Fibroblast of skin of back (primary cell): ENCODE measurements around the gene USP28.
"Not testable (repeated sequence)": the region's sequence is repeated elsewhere in the genome, so short reads cannot be mapped to it uniquely, and the experiment has no call there.

ENCODE experiments used
- DNase-seq: peaks from one replicate; pipeline ENCODE4 v3.0.0-alpha.2; 2013

USP28 gene

DNA sequence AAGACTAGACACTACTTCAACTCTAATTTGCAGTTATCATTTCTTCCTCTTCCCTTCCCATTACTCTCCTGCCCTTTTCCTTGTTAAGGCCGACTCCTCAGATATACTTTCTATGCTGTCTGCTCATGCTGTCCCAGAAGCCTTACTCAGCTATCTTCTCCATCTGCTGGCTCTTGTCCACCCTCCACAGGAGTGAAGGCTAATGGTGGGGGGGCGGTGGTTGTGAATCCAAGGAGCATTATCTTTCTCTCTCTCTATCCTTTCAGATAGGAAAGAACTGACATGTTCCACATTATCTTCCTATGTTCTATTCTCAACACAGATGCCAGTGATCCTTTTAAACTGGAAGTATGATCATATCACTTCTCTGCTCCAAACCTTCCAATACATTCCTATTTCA is 37.4 kb downstream of the USP28 start:
- no peak for DNase-seq

DNA sequence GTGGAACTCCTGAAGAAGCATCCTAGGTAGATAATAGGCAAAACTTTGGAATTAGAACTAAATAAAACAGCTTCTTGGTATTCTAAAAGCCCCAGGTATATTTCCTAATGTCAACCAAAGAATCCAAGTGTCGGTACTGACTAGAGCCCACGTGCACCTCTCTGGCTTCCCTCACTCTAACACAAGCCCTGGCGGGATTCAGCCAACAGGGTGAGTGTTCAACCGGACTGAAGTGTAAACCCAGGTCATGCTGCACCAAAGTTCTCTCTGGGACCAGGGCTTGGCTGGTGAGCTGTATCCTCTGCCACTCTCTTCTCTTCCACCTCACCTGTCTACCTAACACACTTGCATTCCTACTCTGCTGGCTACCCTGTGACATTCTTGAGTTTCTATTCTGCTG is 40.1 kb downstream of the USP28 start:
- DNase-seq, result no peak

DNA sequence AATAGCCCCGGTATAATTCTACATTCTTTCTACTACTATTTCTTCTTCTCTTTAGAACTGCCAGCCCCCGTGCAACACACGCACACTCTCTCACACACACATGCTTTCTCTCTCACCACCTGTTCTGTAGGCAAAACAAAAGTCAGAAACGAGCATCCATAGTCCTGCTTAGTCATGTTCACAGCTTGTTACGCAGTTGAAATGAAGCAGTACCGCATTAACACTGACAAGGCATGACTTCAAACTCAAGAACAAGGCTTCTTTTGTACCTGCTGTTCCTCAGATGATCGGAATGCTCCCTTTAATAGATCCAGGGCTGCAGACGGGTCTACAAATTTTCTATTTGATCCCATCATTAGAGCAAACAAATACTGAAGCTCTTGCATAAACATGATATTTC is 42.2 kb downstream of the USP28 start:
- DNase-seq, result no peak

DNA sequence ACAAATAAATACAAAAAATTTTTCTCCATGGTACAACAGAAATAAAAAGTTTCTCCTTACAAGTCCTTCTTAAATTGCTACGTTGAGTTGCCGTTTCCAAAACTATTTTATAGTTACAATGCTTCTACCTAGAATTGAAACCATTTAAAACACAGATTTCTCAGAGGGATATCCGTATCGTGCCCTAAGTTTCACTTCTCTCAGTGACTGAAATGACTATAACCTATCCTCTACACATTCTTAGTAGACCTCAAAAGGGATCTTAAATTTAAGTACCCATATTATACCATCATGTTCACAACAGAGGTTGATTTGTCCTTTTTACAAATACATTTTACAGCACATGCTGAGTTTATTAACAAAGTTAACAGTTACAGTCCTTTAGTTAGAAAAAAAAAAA is 44.1 kb downstream of the USP28 start:
- no peak for DNase-seq

DNA sequence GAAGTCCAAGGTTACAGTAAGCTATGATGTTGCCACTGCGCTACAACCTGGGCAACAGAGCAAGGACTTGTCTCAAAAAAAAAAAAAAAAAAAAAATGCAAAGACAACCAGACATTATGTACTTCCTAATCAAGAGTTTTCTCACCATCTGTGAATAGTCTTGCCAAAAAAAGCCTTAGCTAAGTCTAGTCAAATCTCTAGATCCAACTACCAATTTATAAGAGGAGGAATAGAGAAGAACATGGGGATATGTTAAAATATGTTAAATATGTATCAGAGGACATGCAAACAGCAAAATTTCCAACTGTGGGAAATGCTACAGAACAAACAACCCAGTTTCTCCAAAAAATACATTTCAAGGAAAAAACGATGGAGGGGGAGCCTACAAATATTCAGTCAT is 45.6 kb downstream of the USP28 start:
- no peak for DNase-seq

DNA sequence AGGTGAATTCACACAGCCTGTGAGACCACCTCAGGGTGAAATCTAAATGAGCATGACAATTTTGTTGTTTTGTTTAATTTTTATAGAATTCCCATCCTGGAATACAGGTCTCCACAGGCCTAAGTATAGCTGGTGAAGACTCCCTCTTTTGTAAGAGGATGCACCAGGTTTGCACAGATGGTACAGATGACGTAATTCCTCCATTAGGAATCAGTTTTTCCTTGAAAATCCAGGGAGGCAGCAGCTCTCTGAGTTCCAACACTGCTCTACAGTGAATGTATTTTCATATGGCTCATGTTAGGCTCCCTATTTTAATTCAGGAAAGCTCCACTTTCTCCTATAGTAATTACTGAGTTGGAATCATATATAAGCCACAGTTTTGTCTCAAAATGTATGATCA is 47.2 kb downstream of the USP28 start:
- DNase-seq, result no peak

DNA sequence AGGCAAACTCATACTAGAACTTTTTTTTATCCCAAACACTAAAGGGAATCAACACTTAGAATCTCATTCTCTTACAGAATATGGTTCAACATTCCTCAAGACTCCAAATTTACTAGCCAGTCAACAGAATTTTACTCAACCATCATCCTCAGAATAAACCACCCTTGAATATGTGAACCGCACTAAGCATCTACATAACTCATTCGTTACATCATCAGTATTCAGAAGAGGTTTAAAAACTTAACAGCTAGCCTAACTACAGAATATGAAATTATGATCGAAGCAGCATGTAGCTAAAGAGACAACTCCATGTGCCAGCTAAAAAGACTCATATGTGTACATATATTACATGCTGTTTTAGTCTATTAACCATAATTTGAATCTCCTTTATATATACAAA is 47.9 kb downstream of the USP28 start:
- DNase-seq, result no peak

DNA sequence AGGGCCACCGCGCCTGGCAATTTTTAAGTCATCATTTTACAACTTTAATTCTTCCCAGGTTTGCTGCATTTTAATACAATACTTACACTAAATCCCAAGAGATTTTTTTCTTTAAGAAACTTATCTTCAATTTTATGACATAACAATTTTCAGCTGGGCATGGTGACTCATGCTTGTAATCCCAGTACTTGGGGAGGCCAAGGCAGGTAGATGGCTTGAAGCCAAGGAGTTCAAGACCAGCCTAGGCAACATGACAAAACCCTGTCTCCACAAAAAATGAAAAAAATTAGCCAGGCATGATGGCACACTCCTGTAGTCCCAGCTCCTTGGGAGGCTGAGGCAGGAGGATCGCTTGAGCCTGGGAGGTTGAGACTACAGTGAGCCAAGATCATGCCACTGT is 56.9 kb downstream of the USP28 start:
- DNase-seq, result no peak

DNA sequence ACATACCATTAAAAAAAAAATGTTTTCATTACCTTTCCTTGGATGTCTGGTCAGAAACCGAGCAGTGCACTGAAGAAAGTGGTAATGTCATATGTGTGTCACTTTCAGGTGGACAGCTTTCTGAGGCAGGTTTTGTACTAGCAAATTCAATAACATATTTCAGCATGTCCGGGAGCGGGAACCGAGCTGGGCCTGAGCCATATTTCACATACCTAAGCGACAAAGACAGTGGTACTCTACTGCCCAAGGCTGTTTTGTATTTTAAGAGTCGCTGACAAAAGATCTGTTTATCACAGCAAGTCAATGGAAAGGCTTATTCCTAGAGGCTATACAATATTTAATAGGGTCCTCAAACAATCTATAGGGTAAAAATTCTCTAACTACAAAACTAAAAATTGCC is 57.7 kb downstream of the USP28 start:
- DNase-seq, result no peak

DNA sequence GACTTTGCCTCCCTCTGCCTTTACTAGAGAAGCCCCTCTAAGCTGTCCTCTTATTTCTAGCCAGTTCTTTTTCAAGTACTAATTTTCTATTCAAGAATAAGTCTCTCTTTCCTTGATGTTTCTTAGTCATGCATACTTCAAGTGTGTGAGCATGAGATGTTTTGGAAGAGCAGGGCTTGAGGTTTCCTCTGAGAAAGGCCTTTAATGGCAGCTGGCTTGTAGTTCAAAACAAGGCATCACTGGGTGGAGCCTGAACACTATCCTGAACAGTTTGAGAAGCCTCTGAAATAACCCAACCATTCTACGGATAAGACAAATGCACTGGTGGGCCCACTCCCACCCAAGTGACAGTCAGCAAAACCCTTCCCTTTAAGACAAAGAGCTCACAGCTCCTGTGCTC is 58.2 kb downstream of the USP28 start:
- no peak for DNase-seq

DNA sequence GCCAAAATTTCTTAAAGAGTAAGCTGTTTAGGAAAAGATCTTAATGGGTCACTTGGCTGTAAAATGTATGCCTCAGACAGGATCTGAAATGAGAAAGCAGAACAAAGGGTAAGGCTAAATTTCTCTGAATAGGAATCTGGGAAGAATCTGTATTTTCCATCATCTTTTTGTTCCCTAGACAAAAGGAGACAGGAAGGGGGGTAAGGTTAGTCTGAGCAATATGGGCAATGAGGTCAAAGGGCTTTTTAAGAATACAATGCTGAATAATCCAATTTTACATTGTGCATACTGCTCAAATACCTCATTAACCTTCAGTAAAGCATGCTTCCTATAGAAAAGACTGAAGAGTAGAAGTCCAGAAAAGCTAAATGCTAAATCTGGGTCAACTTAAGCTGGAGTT is 61.2 kb downstream of the USP28 start:
- DNase-seq, result no peak

DNA sequence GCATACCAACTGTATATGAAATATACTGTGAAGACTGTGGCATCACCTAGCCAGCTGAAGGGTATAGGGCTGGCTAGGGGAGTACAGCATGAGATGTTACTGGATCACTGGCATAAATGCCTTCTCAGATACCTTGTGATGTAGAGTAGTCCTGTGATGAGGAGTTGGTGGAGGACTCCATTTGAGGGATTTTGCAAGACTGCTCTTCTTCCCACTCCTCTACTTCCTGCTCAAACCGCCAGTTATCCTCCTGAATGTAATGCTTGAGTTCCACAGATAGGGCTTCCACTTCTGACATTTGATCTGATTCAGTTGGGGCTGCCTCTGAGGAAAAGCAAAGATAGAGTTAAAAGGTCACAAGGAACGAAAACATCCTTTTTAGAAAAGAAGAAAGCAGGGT is 66.4 kb downstream of the USP28 start:
- no peak for DNase-seq

DNA sequence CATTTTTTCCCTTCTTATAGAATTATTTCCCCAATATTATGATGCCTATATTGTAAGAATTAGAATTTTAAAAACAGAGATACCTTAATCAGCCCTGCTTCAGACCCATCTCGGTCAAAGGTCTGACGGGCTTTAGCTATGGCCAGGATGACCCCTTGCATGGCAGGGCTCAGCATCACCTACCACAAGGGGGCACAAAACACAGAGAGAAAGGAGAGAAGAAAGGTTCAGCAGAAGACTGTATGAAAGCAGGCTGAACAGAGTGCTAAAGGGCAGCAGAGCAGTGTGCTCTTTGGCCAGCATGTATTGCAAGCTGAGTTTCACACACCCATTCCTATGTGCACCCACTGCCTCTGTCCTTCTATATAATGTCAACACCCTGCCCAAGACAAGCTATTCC is 69.0 kb downstream of the USP28 start:
- DNase-seq, result peak; percentile 23

DNA sequence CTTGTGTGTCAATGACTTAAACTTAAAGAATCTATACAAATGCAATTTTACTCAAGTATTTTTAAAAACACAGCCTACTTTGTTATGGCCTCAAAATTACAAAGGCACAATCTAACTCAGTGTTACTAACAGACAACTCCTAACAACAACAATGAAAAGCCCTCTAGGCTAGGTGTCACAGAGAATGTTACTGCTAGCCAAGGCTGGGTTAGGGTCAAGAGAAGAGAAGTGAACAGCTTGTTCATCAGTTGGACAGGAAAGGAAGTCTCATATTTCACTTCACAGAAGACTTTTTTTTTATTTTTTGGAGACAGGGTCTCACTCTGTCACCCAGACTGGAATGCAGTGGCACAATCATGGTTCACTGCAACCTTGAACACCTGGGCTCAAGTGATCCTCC is 69.7 kb downstream of the USP28 start:
- DNase-seq, result no peak

DNA sequence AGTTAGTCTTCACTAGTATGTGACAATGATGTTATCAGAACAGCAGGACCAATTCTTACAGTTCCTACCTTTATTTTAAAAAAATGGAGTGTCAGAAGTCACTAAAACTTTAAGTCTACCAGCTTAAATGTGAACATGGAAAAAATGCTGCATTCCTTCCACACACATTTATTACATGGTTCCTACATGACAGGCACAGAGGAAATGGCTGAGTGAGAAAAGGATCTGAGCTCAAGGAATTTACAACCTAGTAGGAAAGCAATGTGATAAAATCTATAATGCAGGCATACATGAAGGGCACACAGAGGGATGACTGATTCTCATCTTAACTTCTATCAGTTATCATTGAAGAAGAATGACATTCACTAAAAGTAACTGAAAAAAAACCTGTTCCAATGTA is 72.8 kb downstream of the USP28 start:
- DNase-seq, result no peak

DNA sequence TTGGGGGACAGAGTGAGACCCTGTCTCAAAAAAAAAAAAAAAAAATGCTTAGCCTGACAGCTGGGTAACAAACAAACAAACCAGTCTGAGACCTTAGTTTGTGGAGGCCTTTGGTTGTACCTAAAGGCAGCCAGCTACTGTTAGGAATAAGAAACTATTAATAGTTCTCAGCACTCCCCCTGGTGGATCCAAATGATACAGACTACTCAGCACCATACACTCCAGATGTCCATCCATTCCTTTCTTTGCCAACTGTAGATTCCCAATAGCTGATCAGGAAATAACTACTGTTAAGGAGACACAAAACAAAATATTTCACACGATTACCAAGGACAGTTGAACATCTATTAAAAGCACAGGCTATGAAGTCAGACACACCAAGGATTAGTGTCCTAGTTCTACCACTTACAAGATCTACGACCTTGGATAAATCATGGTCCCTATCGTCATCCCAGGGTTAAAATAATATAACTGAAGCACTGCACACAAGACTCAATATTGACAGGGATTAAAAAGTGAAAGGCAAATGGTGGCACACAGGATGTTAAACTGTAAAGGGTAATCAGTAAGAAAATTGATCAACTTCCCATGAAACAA is 78.6 kb downstream of the USP28 start:
- peak; percentile 48 for DNase-seq

DNA sequence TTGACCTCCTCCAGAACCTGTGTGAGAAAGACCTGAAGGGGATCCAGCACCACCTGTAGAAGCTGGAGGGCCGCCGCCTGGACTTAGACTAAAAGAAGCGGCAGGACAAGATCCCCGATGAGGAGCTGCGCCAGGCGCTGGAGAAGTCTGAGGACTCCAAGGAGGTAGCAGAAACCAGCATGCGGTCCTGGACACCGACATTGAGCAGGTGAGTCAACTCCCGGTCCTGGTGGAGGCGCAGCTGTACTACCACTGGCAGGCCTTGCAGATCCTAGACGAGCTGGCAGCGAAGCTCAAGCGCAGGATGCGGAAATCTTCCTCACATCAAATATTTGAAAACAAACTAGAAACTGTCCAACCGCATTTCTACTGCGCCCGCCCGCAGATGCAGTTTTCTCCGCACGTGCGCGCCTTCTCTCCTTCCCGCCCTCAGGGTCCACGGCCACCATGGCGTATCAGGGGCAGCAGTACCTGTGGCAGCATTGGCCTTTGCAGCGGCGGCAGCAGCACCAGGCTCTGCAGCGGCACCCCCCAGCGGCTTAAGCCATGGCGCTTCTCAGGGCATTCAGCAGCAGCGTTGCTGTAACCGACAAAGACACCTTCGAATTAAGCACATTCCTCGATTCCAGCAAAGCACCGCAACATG is 85.6 kb downstream of the USP28 start:
- DNase-seq, result no peak

DNA sequence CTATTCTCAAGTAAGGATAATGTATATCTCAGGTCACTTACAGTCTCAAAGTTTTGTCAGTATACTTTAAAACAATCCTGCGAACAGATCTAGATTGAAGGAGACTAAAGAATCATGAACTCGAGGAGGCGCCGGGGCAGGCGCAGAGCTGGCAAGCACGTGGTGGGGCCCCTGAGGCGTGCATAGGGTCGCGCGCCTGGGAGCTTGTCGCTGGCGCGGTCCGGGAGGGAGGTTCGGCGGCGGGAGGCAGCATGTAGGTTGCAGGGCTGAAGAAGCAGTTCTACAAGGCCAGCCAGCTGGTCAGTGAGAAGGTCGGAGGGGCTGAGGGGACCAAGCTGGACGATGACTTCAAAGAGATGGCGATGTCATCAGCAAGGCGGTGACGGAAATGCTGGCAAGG is 86.4 kb downstream of the USP28 start:
- not testable (repeated sequence) for DNase-seq

DNA sequence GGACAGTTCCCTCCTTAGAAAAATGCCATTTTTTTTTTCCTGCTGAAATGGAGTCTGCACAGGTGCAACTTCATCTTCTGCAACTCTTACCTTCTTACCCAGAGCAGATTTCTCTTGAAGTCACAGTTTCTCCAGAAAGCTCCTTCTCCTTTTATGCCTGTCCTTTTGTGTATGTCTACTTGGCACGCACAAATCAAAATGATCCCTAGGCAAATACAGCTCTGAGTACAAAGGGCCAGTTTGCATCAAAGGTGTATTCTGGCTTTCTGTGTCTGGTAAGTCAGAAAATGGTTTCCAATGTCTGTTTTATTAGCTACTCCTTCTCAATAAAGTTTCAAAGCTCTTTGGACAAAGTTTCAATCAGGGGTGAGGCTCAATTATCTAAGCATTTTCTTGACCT is 93.2 kb downstream of the USP28 start:
- DNase-seq, result no peak

DNA sequence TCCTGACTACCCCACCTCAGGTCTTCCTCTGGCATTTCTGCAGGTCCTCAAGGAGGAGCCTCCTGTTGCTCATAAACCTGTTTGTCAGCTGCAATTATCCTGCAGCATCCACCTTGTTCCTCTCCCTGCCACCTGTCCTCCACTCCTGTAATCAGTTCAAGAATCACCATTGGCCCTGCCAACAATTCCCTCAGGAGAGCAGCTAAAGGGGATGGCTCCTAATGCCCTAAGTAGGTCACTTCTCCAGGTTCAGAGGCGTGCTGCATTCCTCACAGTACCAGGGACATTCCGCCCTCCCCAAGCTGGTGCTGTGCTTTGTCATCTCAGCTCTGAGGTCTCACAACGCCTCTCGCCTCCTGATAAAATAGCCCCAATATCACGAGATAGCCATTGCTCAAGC is 93.7 kb downstream of the USP28 start:
- DNase-seq, result no peak

DNA sequence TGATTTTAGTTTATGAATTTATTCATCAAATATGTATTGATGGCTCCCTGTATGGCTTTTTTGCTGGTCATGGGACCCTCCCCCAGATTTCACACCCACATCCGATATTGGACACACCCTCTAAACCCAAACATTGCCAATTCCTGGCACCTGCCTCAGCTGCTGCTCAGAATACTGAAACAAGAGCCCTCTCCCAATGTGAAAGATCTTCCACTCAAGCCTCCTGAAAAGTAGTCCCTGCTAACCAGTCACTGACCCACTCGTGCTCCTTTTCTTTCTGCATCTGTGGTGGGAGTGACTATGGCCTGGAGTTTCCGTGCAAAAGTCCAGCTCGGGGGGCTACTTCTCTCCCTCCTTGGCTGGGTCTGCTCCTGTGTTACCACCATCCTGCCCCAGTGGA is 95.9 kb downstream of the USP28 start, which contains the start of gene CLDN25:
TSS of gene CLDN25 (plus strand) at position 301 of the 400 bp plus-strand sequence. CDS start at position 301, 0 bp downstream.
- DNase-seq, result no peak

DNA sequence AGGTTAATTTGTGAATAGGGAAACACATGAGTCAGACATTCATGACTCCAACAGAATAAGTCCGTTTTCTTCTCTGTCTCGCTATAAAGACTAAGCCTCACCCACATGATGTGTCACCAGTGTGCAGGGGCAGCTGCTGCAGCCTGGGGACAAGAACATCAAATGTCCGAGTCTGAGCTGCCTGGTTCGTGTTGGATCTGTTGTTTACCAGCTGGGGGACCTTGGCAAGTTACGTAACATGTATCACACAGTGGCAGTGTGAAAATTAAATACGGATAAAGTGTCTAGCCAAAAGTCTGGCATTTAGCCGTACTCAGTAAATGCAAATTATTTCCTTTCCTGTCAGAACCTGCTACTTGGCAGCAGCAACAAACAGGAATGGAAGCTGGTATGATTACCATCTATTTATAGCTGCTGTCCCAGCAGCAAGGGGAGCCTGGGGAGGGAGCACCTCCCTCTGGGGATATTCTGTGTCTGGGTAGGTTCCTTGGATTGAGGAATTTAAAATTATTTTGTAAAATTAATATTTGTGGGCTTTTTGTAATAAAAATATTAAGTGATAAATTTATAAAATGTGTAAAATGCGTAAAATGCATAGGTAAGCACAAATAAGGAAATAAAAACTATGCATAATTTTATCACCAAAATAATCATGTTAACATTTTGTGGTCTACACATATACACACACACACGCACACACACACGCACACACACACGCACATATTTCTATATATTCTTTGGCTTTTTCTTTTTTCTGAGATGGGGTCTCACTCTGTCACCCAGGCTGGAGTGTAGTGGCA is 97.1 kb downstream of the USP28 start:
- DNase-seq, result peak; percentile 27

DNA sequence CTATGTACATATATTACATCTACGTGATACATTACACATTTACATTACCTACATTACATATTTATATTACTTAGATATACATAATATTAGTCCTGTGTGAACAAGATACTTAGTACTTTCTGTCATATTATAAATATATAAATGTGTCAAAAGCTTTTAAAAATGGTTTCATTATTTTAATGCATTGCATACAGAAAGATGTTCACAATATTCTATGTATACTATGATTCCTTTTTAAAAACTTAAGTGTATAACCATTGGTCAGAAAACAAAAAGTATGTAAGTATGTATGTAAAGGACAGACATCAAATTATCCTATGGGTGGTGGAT is 101.2 kb downstream of the USP28 start:
- no peak for DNase-seq
